Measurements from ENCODE around the gene PTPN23. TPM values are rescaled to one million over a fixed set of nuclear protein-coding genes. Genes with fewer than 3 reads are reported as not detected.
A peak's percentile ranks its signal among the peaks of the same experiment; 100 is the strongest.

Gene PTPN23
- total and polyA plus RNA-seq, 9 of the 15 experiments (the other 6 are each of a cell fraction or from before 2014, with no cell fraction given): 0.41 to 58.7 (median 7.2) TPM

- TF ChIP-seq, protein P1, sequence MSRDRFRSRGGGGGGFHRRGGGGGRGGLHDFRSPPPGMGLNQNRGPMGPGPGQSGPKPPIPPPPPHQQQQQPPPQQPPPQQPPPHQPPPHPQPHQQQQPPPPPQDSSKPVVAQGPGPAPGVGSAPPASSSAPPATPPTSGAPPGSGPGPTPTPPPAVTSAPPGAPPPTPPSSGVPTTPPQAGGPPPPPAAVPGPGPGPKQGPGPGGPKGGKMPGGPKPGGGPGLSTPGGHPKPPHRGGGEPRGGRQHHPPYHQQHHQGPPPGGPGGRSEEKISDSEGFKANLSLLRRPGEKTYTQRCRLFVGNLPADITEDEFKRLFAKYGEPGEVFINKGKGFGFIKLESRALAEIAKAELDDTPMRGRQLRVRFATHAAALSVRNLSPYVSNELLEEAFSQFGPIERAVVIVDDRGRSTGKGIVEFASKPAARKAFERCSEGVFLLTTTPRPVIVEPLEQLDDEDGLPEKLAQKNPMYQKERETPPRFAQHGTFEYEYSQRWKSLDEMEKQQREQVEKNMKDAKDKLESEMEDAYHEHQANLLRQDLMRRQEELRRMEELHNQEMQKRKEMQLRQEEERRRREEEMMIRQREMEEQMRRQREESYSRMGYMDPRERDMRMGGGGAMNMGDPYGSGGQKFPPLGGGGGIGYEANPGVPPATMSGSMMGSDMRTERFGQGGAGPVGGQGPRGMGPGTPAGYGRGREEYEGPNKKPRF (IDR thresholded peaks at IDR 0.05; ENCODE audit: low read depth, low read length): no peak
- 0 out of 2 replicates have a peak, but pooled peaks have one; percentile 50 for TF ChIP-seq CTBP1 (IDR thresholded peaks at IDR 0.05; ENCODE audit: borderline replicate concordance)
- TF ChIP-seq ARNT (IDR thresholded peaks at IDR 0.05): 0 out of 4 replicates have a peak, but pooled peaks of 1 of the 2 experiments have one; percentile 28
- peak; percentile 50; the same call in 1 of the 2 replicates for TF ChIP-seq SMARCE1 (IDR thresholded peaks at IDR 0.05)
- TF ChIP-seq POLR2H (tag; IDR thresholded peaks at IDR 0.05; ENCODE audit: low read depth): no peak
- TF ChIP-seq PREB (CRISPR knock-in tag; IDR thresholded peaks at IDR 0.05): 0 out of 2 replicates have a peak, but pooled peaks have one; percentile 58
- peak; percentile 88; the same call in 1 of the 2 replicates for TF ChIP-seq ZNF232 (CRISPR knock-in tag; IDR thresholded peaks at IDR 0.05)
- TF ChIP-seq HDAC6 (IDR thresholded peaks at IDR 0.05; ENCODE audit: low read depth, low read length): no peak
- TF ChIP-seq ZNF507 (tag; conservative IDR thresholded peaks at IDR 0.05): no peak
- TF ChIP-seq C11orf30 (IDR thresholded peaks at IDR 0.05; ENCODE audit: low read depth): no peak; the same call in 1 of the 2 replicates
- TF ChIP-seq RFX5 (IDR thresholded peaks at IDR 0.05; ENCODE audit: low read depth, low read length): no peak
- TF ChIP-seq THAP7 (CRISPR knock-in tag; IDR thresholded peaks at IDR 0.05): 0 out of 2 replicates have a peak, but pooled peaks have one; percentile 60
- TF ChIP-seq CC2D1A (IDR thresholded peaks at IDR 0.05): 0 out of 2 replicates have a peak, but pooled peaks have one; percentile 45
- TF ChIP-seq SIN3B (IDR thresholded peaks at IDR 0.05; ENCODE audit: low read depth): no peak
- TF ChIP-seq MAZ (CRISPR knock-in tag; conservative IDR thresholded peaks at IDR 0.05 in 1 of 2, IDR thresholded peaks at IDR 0.05 in 1 of 2): no peak
- TF ChIP-seq AFF1 (IDR thresholded peaks at IDR 0.05; ENCODE audit: low read depth in 1 of 2, partially characterized antibody in 2 of 2): no peak
- TF ChIP-seq TAF15 (IDR thresholded peaks at IDR 0.05; ENCODE audit: low read depth, low read length): no peak
- TF ChIP-seq TRIM24 (IDR thresholded peaks at IDR 0.05): no peak
- TF ChIP-seq PYGO2 (tag; IDR thresholded peaks at IDR 0.05): no peak
- TF ChIP-seq ZBTB7A (IDR thresholded peaks at IDR 0.05; ENCODE audit: borderline replicate concordance, control insufficient read depth, low read depth, low read length): peak; percentile 53; the same call in 1 of the 2 replicates
These were observed 716 bp downstream of the PTPN23 start (continued) for GRCh38 chr3:47381317-47382157.
